Stimulated activated CD4-positive, alpha-beta T cell treated with anti-CD3 and anti-CD28 coated beads, Interleukin-1b, Interleukin-23, amount 100 ng/mL, for 48 hours (primary cell): ENCODE data around the gene DNAJC5.
A peak's percentile ranks its signal among the peaks of the same experiment; 100 is the strongest.

Experiments used
- DNase-seq: peaks from one replicate; pipeline ENCODE4 v3.0.0-alpha.2; 2020

Gene DNAJC5

DNA sequence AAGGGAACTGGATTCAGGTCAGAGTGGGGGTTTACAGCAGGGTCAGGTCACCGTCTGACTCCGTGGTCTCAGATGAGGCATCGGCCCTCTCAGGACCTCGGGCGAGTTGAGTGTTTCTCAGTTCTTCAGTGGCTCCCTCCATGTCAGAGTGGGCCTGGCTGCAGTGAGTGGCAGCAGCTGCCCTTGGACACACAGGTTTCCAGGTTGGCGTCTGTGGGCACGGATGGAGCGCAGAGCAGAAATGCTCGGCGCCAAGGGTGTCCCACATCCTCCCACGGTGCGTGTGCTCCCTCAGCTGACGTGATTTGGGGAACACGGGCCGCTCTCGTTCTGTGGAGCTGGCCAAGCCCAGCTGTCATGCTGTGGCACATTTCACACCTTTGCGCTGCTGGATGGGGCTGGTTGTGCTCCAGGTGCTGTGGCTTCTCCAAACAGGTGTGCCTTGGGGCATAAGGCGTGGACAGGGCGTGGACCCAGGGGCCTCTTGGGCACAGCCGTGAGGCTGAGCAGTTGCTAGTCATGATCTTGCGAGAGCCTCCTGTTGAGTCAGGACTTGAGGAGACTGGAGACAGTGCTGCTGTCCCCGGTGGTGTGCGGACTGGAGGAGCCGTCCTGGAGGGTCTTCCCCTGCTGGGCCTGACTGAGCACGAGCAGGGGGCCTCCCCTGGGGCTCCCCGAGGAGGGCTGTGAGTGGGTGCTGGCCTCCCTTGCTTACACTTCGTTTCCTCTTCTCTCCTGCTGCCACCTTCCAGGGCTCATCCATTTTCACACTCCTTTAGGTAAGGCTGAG lies 9.5 kb upstream of the DNAJC5 start:
- no peak for DNase-seq

- no peak for DNase-seq
Measured at GRCh38 chr20:63886054-63886419, 8.9 kb upstream of the DNAJC5 start.

DNA sequence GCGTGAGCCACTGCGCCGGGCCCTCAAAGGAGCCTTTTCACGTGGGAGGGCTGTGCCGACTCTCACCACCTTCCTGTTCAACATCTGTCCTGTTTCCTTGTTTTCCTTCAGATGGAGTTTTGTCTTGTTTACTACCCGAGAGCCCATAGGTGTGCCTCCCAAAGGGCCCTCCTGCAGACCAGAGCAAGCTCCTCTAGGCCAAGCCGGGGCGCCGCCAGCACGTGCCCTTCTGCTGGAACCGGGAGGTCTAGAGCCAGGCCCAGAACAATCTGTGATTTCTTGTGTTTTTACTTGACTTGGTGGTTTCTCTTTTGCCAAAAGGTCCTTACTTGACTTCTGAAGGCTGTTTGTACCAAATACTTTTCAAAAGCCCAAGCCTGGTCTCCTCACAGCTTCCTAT lies 8.0 kb upstream of the DNAJC5 start:
- DNase-seq, result no peak

GRCh38 chr20:63889241-63890200 lies 5.4 kb upstream of the DNAJC5 start:
- DNase-seq, result no peak

- no peak for DNase-seq
Measured at GRCh38 chr20:63890201-63890576, 4.7 kb upstream of the DNAJC5 start.

DNA sequence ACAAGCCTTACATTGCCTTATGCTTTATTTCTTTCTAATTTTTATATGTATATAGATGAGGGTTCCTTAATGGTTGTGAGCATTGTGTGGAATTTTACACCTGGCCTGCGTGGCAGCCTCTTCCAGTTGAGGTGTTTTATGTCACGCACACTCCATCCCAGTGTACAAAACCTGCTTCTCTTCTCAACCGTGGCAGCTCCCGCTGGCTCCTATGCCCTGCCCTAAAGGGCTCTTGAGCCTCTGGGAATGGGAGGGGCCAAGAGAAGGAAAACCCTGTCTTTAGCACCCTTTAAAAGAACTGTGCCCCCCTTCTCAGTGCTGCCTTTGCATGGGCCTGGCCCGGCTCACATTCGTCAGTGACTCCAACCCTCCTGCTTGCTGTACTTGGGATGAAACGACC lies 4.3 kb upstream of the DNAJC5 start:
- DNase-seq, result no peak

GRCh38 chr20:63891061-63892002 lies 3.6 kb upstream of the DNAJC5 start:
- no peak for DNase-seq

- DNase-seq, result no peak
Measured at GRCh38 chr20:63892402-63892801, 2.5 kb upstream of the DNAJC5 start.

- DNase-seq, result no peak
Measured at GRCh38 chr20:63893999-63894357, 948 bp upstream of the DNAJC5 start.

GRCh38 chr20:63895202-63895951 lies 451 bp downstream of the DNAJC5 start:
- no peak for DNase-seq

GRCh38 chr20:63895952-63896263 lies 982 bp downstream of the DNAJC5 start:
- no peak for DNase-seq

GRCh38 chr20:63896264-63897105 lies 1.6 kb downstream of the DNAJC5 start:
- peak; percentile 25 for DNase-seq

GRCh38 chr20:63897978-63898561 lies 3.1 kb downstream of the DNAJC5 start:
- DNase-seq, result no peak

DNA sequence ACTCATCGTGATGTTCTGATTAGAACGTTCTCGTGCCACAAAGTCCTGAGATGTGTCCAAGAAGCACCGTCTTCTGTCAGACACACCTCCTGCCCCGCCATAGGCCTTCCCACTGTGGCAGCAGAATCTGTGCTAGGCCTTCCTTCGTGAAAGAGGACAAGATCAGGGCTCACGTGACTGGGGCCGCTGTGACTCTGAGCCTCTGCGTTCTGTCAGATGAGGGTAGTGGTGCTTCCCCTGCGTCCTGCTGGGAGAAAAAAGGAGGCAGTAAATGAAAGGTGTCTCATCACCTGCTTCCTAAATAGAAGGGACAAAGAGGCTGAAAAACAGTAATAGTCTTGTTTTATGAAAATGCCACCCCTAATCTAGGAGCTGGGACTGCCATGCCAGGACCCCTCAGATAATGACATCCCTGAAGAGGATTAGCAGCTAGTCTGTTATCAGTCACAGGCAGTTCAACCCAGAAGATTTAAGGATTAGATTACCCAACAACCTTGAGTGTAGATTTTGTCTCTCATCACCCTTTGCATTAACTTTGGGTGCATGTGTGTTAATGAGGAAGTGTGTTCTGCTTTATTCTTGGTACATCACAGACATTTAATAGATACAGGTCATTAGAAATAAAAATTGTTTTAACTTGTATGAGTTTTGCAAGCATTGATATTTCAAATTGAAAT lies 4.1 kb downstream of the DNAJC5 start:
- DNase-seq, result peak; percentile 17

GRCh38 chr20:63900413-63900812 lies 5.5 kb downstream of the DNAJC5 start:
- DNase-seq, result no peak

- DNase-seq, result no peak
Measured at GRCh38 chr20:63903796-63904561, 9.1 kb downstream of the DNAJC5 start.

DNA sequence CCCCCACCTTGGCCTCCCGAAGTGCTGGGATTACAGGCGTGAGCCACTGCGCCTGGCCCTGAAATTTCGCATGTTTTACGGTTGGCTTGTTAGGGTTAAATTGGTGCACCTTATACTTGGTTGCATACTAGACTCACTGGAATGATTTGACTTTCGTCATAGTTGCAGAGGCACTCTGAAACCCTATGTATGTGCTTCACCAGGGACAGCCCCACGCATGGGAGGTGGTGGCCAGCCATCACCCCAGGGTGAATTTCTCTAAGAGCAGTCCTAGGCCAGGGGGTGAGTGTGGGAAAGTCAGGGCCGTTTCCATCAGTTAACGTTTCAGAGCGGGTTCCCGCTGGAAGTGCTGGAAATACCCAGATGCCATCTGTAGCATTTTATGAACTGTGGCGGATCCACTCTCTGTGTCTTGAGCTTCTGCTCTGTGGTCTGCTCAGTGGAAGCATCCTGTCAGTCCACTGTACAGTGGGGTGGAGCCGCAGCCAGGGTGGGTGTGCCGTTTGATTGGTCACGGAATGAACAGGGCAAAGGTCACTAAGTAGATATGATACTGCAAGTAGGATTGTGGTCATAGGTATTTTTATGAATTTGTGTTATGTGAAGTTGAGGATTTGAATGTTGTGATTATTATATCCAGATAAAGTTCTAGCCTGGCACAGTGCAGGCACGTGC lies 13.2 kb downstream of the DNAJC5 start:
- DNase-seq, result no peak

GRCh38 chr20:63911176-63911575 lies 16.2 kb downstream of the DNAJC5 start:
- DNase-seq, result no peak

- no peak for DNase-seq
Measured at GRCh38 chr20:63913768-63914167, 18.8 kb downstream of the DNAJC5 start.
